Amygdala (tissue), 56 donors: Measurements from ENCODE around the gene CAPN2.

Experiments
- DNase-seq, 56 donors: peaks; one replicate each; lab custom pipeline; 2025; lab: John Stamatoyannopoulos, UW

The CAPN2 gene

GRCh38 chr1:223700942-223701637 is 11.2 kb upstream of the CAPN2 start:
- DNase-seq: no peak

GRCh38 chr1:223702735-223703667 is 9.3 kb upstream of the CAPN2 start:
- DNase-seq: no peak

- no peak for DNase-seq
Observed at GRCh38 chr1:223703668-223704013, 8.7 kb upstream of the CAPN2 start.

- no peak for DNase-seq
Observed at GRCh38 chr1:223704921-223705878, 7.1 kb upstream of the CAPN2 start.

GRCh38 chr1:223706077-223706973 is 6.0 kb upstream of the CAPN2 start:
- peak in 1 of 56 donors; percentile 17 for DNase-seq

- peak in 1 of 56 donors; percentile 31 for DNase-seq
Observed at GRCh38 chr1:223707256-223708000, 4.9 kb upstream of the CAPN2 start.

- DNase-seq: no peak
Observed at GRCh38 chr1:223708001-223708359, 4.4 kb upstream of the CAPN2 start.

GRCh38 chr1:223708651-223709268 is 3.6 kb upstream of the CAPN2 start:
- DNase-seq: no peak

GRCh38 chr1:223709598-223709997 is 2.7 kb upstream of the CAPN2 start:
- DNase-seq: no peak

GRCh38 chr1:223710179-223711133 is 1.9 kb upstream of the CAPN2 start:
- DNase-seq: no peak

GRCh38 chr1:223711173-223711572 is 1.2 kb upstream of the CAPN2 start:
- DNase-seq: peak in 3 of 56 donors; percentile 12 to 47 (median 25)

- DNase-seq: no peak
Observed at GRCh38 chr1:223711747-223712193, 569 bp upstream of the CAPN2 start.

- DNase-seq: peak in 18 of 56 donors; percentile 20 to 73 (median 56)
Observed at GRCh38 chr1:223712850-223713474, 623 bp downstream of the CAPN2 start.

- no peak for DNase-seq
Observed at GRCh38 chr1:223713546-223714420, 1.4 kb downstream of the CAPN2 start.

- no peak for DNase-seq
Observed at GRCh38 chr1:223714421-223714724, 2.0 kb downstream of the CAPN2 start.
